HEK293 (cell line): Measurements from ENCODE around the gene C17orf107.

Experiments
- CTCF ChIA-PET: fragments of 350-600 bp; formaldehyde crosslinking; extraction: SDS; loops from one replicate; lab custom pipeline; 2021; ENCODE audit warnings: antibody characterized with exemption; lab: Yijun Ruan, JAX
- POLR2A ChIA-PET: fragments of 300-600 bp; formaldehyde crosslinking; extraction: SDS; loops from one replicate; lab custom pipeline; 2020; ENCODE audit warnings: antibody characterized with exemption, inconsistent platforms; lab: Yijun Ruan, JAX
- H3K27ac ChIP-seq: fragments of 200-500 bp; sonication (Bioruptor generic); 2 replicates; pipeline ENCODE4 v1.5.1; 2014; ENCODE audit warnings: low read depth, low read length, control low read depth, inconsistent platforms; ENCODE audit errors: extremely low read depth
- H3K36me3 ChIP-seq, 2 experiments: fragments of 200-500 bp in 1 of 2; sonication (Bioruptor generic) in 1 of 2; 1 replicate in 1 of 2; 2 replicates in 1 of 2; pipeline ENCODE4 v1.5.1; 2014 to 2017; ENCODE audit warnings: inconsistent platforms in 2 of 2, low read length in 2 of 2; ENCODE audit not compliant: control insufficient read depth in 2 of 2, insufficient read depth in 1 of 2
- H3K4me1 ChIP-seq: fragments of 200-500 bp; sonication (Bioruptor generic); 2 replicates; pipeline ENCODE4 v1.5.1; 2014; ENCODE audit warnings: mild to moderate bottlenecking, low read length, inconsistent platforms; ENCODE audit not compliant: control insufficient read depth, insufficient read depth
- H3K4me3 ChIP-seq: 2 replicates; pipeline ENCODE4 v1.5.1; 2011; ENCODE audit warnings: low read depth, mild to moderate bottlenecking, control low read depth, low read length, moderate library complexity
- H3K9me3 ChIP-seq: fragments of 200-500 bp; sonication (Bioruptor generic); 2 replicates; pipeline ENCODE4 v1.5.1; 2014; ENCODE audit warnings: low read depth, low read length, inconsistent platforms; ENCODE audit not compliant: control insufficient read depth, insufficient read depth
- GLI2 ChIP-seq: fragments of 450-650 bp; formaldehyde crosslinking; IDR thresholded peaks from 2 replicates; pipeline ENCODE4; 2017; ENCODE audit warnings: missing biosample characterization, missing genetic modification characterization, low read depth, borderline replicate concordance
- GLI4 ChIP-seq: fragments of 450-650 bp; formaldehyde crosslinking; IDR thresholded peaks from 2 replicates; pipeline ENCODE4 v1.5.1; 2016; ENCODE audit warnings: missing biosample characterization, missing genetic modification characterization
- IKZF3 ChIP-seq: fragments of 450-650 bp; IDR thresholded peaks from 2 replicates; pipeline ENCODE4 v1.5.0; 2018; ENCODE audit warnings: missing biosample characterization, mild to moderate bottlenecking, missing genetic modification characterization, moderate library complexity
- MEIS1 ChIP-seq: sonication (generic); formaldehyde crosslinking; IDR thresholded peaks from 2 replicates; pipeline ENCODE4 v1.8.1; 2022; ENCODE audit warnings: missing genetic modification reagents, mild to moderate bottlenecking, borderline replicate concordance
- OVOL3 ChIP-seq: fragments of 450-650 bp; formaldehyde crosslinking; IDR thresholded peaks from 2 replicates; pipeline ENCODE4 v1.5.1; 2016; ENCODE audit warnings: missing biosample characterization, missing genetic modification characterization
- ZNF140 ChIP-seq: fragments of 450-650 bp; formaldehyde crosslinking; IDR thresholded peaks from 2 replicates; pipeline ENCODE4 v1.5.1; 2016; ENCODE audit warnings: missing biosample characterization, missing genetic modification characterization
- ZNF239 ChIP-seq: fragments of 450-650 bp; formaldehyde crosslinking; IDR thresholded peaks from 2 replicates; pipeline ENCODE4 v1.5.1; 2016; ENCODE audit warnings: missing biosample characterization, missing genetic modification characterization
- ZNF433 ChIP-seq: fragments of 450-650 bp; formaldehyde crosslinking; IDR thresholded peaks from 2 replicates; pipeline ENCODE4 v1.5.1; 2016; ENCODE audit warnings: missing biosample characterization, missing genetic modification characterization, low read depth
- ZNF521 ChIP-seq: fragments of 450-650 bp; formaldehyde crosslinking; IDR thresholded peaks from 2 replicates; pipeline ENCODE4 v1.5.1; 2017; ENCODE audit warnings: missing biosample characterization, mild to moderate bottlenecking, missing genetic modification characterization
- ZNF544 ChIP-seq: fragments of 450-650 bp; formaldehyde crosslinking; IDR thresholded peaks from 2 replicates; pipeline ENCODE4 v1.5.0; 2017; ENCODE audit warnings: missing biosample characterization, missing genetic modification characterization
- ZNF624 ChIP-seq: fragments of 450-650 bp; formaldehyde crosslinking; IDR thresholded peaks from 2 replicates; pipeline ENCODE4 v1.5.1; 2017; ENCODE audit warnings: missing biosample characterization, missing genetic modification characterization
- ZNF660 ChIP-seq: fragments of 450-650 bp; IDR thresholded peaks from 2 replicates; pipeline ENCODE4 v1.5.1; 2018; ENCODE audit warnings: missing biosample characterization, mild to moderate bottlenecking, missing genetic modification characterization
- ZNF701 ChIP-seq: fragments of 450-650 bp; formaldehyde crosslinking; IDR thresholded peaks from 2 replicates; pipeline ENCODE4 v1.5.1; 2016; ENCODE audit warnings: missing biosample characterization, missing genetic modification characterization
- ZNF747 ChIP-seq: fragments of 450-650 bp; formaldehyde crosslinking; IDR thresholded peaks from 2 replicates; pipeline ENCODE4 v1.5.1; 2016; ENCODE audit warnings: missing biosample characterization, missing genetic modification characterization
- TF ChIP-seq, protein P1 (sequence below): fragments of 450-650 bp; formaldehyde crosslinking; conservative IDR thresholded peaks from 2 replicates; pipeline ENCODE4 v1.5.1; 2016; ENCODE audit warnings: low read depth, missing biosample characterization, missing genetic modification characterization
- TF ChIP-seq, protein P2 (sequence below): fragments of 450-650 bp; formaldehyde crosslinking; IDR thresholded peaks from 2 replicates; pipeline ENCODE4 v1.5.1; 2016; ENCODE audit warnings: missing biosample characterization, missing genetic modification characterization
- TF ChIP-seq, protein P3 (sequence below): sonication (generic); formaldehyde crosslinking; IDR thresholded peaks from 2 replicates; pipeline ENCODE4 v1.8.1; 2022; ENCODE audit warnings: mild to moderate bottlenecking, moderate library complexity, missing genetic modification reagents
- TF ChIP-seq, protein P4 (sequence below): fragments of 450-650 bp; formaldehyde crosslinking; IDR thresholded peaks from 2 replicates; pipeline ENCODE4 v1.5.1; 2016; ENCODE audit warnings: missing biosample characterization, missing genetic modification characterization

C17orf107 gene

DNA sequence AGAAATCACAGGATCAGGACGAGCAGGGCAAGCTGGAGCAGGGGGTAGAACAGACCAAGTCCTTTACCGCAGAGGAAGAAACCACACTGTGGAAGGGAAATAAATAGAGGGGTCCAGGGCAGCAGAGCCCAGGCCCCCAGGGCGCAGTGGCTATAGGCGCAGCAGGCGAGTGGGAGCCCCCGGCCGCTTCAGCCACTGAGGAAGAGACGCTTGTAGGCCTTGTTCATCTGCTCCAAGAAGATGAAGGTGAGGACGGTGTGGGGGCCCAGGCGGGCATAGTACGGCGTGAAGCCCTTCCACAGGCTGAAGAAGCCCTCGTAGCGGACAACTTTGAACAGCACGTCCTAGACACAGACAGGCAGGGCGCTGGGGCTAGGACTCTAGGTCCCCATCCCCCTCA lies 38.2 kb downstream of the C17orf107 start:
- Histone ChIP-seq H3K36me3 (peaks cover 19 to 53% of the 10 kb centered on the region in 2 experiments), H3K4me3 (no peak overlapping the region), H3K27ac (no peak overlapping the region; the same call in 1 of the 2 replicates)
- TF ChIP-seq, protein P1, sequence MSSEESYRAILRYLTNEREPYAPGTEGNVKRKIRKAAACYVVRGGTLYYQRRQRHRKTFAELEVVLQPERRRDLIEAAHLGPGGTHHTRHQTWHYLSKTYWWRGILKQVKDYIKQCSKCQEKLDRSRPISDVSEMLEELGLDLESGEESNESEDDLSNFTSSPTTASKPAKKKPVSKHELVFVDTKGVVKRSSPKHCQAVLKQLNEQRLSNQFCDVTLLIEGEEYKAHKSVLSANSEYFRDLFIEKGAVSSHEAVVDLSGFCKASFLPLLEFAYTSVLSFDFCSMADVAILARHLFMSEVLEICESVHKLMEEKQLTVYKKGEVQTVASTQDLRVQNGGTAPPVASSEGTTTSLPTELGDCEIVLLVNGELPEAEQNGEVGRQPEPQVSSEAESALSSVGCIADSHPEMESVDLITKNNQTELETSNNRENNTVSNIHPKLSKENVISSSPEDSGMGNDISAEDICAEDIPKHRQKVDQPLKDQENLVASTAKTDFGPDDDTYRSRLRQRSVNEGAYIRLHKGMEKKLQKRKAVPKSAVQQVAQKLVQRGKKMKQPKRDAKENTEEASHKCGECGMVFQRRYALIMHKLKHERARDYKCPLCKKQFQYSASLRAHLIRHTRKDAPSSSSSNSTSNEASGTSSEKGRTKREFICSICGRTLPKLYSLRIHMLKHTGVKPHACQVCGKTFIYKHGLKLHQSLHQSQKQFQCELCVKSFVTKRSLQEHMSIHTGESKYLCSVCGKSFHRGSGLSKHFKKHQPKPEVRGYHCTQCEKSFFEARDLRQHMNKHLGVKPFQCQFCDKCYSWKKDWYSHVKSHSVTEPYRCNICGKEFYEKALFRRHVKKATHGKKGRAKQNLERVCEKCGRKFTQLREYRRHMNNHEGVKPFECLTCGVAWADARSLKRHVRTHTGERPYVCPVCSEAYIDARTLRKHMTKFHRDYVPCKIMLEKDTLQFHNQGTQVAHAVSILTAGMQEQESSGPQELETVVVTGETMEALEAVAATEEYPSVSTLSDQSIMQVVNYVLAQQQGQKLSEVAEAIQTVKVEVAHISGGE (tag by site-specific recombination) = no peak
- no peak for TF ChIP-seq ZNF239 (tag by site-specific recombination)
- TF ChIP-seq ZNF624 (tag by site-specific recombination) = no peak
- TF ChIP-seq OVOL3 (tag by site-specific recombination) = no peak
- TF ChIP-seq ZNF701 (tag by site-specific recombination) = no peak
- TF ChIP-seq ZNF747 = no peak
- TF ChIP-seq, all 188 proteins: peak for 0
- ChIA-PET CTCF (interaction anchor here (0.6 to 1.2 kb wide), 2 partner anchors 24 to 28 kb away, joined by 3 to 4 read pairs; no protein-coding TSS in a partner anchor), POLR2A (interaction anchor here (0.6 to 3.4 kb wide), 5 partner anchors 11 to 36 kb away, joined by 3 to 109 read pairs (median 6); partner anchors contain the start of genes ENO3, PFN1 and SPAG7)
- Histone ChIP-seq H3K9me3 (no peaks in the 10 kb centered on the region), H3K4me1 (peaks cover 9% of the 10 kb centered on the region)

DNA sequence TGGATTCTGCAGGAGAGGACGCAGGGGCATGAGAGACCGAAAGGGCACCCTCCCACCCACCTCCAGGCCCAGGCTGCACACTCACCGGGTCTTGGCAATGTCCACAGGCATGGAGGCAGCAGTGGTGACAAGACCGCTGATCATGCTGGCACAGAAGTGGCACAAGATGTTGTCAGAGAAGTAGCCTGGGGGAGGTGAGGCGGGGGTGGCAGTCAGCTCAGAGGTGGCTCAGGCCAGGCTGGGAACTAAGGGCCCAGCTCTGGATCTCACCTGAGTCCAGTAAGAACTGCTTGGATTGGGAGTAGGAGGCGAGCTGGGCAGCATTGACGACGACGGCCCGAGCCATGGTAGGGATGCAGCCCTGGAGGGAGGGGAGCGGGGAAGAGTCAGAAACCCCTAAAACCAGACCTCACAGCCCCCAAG lies 38.7 kb downstream of the C17orf107 start:
- Histone ChIP-seq H3K27ac (peak overlapping the region; percentile 93; the same call in 1 of the 2 replicates), H3K4me3 (no peak overlapping the region), H3K36me3 (peaks cover 24 to 55% of the 10 kb centered on the region in 2 experiments), H3K9me3 (no peaks in the 10 kb centered on the region)
- ChIA-PET CTCF (interaction anchor here (0.6 to 3.0 kb wide), 2 partner anchors 24 to 29 kb away, joined by 3 to 20 read pairs; no protein-coding TSS in a partner anchor), POLR2A (interaction anchor here (0.6 to 3.4 kb wide), 3 partner anchors 13 to 36 kb away, joined by 3 to 109 read pairs (median 3); partner anchors contain the start of genes ENO3, PFN1 and SPAG7)
- no peak for TF ChIP-seq ZNF140 (tag by site-specific recombination)
- no peak for TF ChIP-seq ZNF660 (tag by site-specific recombination)
- TF ChIP-seq, protein P2, sequence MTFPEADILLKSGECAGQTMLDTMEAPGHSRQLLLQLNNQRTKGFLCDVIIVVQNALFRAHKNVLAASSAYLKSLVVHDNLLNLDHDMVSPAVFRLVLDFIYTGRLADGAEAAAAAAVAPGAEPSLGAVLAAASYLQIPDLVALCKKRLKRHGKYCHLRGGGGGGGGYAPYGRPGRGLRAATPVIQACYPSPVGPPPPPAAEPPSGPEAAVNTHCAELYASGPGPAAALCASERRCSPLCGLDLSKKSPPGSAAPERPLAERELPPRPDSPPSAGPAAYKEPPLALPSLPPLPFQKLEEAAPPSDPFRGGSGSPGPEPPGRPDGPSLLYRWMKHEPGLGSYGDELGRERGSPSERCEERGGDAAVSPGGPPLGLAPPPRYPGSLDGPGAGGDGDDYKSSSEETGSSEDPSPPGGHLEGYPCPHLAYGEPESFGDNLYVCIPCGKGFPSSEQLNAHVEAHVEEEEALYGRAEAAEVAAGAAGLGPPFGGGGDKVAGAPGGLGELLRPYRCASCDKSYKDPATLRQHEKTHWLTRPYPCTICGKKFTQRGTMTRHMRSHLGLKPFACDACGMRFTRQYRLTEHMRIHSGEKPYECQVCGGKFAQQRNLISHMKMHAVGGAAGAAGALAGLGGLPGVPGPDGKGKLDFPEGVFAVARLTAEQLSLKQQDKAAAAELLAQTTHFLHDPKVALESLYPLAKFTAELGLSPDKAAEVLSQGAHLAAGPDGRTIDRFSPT (tag by site-specific recombination) = no peak
- TF ChIP-seq ZNF544 (tag by site-specific recombination) = no peak
- TF ChIP-seq, protein P3, sequence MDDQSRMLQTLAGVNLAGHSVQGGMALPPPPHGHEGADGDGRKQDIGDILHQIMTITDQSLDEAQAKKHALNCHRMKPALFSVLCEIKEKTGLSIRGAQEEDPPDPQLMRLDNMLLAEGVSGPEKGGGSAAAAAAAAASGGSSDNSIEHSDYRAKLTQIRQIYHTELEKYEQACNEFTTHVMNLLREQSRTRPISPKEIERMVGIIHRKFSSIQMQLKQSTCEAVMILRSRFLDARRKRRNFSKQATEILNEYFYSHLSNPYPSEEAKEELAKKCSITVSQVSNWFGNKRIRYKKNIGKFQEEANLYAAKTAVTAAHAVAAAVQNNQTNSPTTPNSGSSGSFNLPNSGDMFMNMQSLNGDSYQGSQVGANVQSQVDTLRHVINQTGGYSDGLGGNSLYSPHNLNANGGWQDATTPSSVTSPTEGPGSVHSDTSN (CRISPR knock-in tag) = no peak
- no peak for TF ChIP-seq GLI4 (tag by site-specific recombination)
- TF ChIP-seq, protein P4, sequence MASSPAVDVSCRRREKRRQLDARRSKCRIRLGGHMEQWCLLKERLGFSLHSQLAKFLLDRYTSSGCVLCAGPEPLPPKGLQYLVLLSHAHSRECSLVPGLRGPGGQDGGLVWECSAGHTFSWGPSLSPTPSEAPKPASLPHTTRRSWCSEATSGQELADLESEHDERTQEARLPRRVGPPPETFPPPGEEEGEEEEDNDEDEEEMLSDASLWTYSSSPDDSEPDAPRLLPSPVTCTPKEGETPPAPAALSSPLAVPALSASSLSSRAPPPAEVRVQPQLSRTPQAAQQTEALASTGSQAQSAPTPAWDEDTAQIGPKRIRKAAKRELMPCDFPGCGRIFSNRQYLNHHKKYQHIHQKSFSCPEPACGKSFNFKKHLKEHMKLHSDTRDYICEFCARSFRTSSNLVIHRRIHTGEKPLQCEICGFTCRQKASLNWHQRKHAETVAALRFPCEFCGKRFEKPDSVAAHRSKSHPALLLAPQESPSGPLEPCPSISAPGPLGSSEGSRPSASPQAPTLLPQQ = no peak
- no peak for TF ChIP-seq GLI2 (tag by site-specific recombination)
- TF ChIP-seq ZNF521 = no peak
- TF ChIP-seq ZNF433 (tag by site-specific recombination) = no peak
- TF ChIP-seq IKZF3 (tag by site-specific recombination) = no peak
- no peak for TF ChIP-seq MEIS1 (CRISPR knock-in tag)
- TF ChIP-seq, all 188 proteins: peak for 0
- H3K4me1 ChIP-seq = peaks cover 9% of the 10 kb centered on the region
